ENCODE data around the gene EYA2.
"Not testable (repeated sequence)": the region's sequence is repeated elsewhere in the genome, so short reads cannot be mapped to it uniquely, and the experiment has no call there.

EYA2 gene

DNA sequence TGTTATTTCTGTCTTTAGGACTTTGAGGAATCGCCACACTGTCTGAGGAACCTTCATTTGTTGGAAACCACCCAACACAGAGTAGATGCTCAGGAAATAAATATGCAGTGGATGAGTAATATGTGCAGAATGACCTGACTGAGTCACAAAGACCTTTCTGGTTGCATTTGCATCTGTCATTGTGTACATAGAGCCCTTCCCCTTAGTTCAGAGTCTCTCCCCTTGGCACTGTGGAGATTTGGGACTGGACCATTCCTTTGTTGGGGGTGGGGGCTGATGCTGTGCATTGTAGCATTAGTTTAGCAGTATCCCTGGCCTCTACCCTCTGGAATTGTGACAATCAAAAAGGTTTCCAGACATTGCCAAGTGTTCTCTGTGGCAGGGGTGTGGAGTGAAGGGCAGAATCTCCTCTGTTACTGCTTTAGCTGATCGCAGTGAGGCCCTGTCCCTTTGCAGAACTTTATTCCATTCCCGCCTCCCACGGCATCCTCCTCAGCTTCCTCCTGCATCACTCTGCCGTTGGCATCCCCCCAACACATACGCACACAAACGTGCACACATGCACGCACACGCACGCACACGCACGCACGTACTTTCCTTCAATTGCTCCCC lies 64.5 kb downstream of the EYA2 start:
- DNase-seq = no peak

DNA sequence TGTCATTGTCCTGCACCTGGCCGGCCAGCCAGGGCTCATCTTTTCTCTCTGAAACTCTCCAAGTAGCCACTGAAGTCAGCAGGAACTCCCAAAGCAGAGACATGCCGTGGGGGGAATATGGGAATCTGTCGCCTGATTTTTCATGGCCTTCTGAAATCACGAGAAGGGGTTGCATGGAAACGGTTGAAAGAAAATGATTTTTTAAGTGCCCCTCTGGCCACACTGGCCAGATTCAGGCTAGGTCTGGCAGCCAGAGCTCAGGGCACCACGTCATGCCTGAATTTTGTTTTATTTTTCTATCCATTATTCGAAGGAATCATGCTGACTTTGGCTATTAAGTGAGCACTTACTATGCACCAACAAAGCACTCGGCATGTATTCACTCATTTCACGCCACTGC lies 65.2 kb downstream of the EYA2 start:
- no peak for DNase-seq

DNA sequence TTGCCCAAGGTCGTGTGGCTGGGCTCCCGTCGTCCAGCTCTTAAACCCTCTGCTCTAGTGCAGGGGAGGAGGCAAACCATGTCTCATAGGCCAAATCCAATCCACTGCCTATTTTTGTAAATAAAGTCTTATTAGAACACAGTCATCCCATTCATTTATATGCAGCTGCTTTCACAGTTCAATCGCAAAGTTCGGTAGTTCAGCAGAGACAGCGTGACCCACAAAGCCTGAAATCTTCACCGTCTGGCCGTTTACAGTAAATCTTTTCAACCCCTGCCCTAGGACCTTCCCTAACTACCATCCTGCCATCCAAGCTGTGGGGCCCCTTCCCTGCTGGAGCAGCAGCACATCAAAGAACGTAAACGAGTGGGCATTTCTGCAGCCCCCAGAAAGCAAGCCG lies 65.9 kb downstream of the EYA2 start:
- DNase-seq = no peak

DNA sequence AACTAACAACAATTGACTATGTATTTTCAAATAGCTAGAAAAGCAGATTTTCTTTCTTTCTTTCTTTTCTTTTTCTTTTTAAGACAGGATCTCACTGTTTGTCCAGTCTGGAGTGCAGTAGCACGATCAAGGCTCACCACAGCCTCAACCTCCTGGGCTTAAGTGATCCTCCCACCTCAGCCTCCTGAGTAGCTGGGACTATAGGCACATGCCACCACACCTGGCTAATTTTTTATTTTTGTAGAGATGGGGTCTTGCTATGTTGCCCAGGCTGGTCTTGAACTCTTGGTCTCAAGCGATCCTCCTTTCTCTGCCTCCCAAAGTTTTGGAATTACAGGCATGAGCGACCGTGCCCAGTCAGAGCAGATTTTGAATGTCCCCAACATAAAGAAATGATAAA lies 67.3 kb downstream of the EYA2 start:
- DNase-seq = not testable (repeated sequence)

DNA sequence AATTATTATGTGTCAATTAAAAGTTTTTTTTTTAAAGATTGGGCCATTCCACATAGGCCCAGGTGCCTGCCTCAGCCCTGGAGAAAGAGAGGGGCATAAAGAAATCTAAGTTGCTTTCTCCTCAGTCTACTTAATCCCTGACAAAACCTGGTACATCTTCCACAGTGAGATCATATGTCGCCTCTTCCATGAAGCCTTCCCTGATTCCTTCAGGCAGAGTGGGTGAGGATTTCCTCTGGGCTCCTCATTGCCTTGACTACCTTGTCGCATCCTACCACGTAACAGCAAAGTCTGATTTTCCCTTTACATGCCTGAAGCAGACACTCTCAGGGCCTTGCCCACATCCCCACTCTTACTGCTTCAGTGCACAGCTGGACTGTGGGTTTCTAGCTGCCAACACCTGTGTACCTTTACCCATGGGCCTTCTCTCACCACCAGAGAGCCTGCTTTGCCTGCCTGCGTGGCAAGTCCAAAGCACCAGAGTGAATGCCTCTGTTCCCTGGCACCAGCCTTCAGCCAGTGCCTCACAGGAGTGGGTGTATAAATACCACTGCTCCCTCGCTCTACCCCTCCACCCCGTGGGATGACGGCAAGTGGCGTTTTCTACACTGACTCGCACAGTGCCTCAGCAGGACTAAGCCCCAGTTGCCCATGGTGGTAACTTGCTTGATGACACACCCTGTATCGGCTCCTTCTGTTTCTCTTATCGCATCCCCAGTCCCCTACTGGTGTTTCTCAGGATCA lies 68.0 kb downstream of the EYA2 start:
- no peak for DNase-seq

DNA sequence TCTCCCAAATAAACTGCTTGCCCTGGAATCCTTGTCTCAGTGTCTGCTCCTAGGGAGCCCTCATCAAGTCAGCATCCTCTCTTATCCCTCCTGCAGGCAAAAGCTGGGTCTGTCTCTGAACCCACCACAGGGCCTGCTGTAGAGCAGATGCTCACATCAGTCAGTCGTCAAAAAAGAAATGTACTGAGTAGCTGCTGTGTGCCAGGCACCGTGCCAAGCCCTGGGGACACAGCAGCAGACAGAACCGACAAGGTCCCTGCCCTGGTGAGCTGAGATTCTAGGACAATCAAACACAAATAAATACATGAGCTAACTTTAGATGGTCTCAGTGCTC lies 68.5 kb downstream of the EYA2 start:
- DNase-seq = no peak

DNA sequence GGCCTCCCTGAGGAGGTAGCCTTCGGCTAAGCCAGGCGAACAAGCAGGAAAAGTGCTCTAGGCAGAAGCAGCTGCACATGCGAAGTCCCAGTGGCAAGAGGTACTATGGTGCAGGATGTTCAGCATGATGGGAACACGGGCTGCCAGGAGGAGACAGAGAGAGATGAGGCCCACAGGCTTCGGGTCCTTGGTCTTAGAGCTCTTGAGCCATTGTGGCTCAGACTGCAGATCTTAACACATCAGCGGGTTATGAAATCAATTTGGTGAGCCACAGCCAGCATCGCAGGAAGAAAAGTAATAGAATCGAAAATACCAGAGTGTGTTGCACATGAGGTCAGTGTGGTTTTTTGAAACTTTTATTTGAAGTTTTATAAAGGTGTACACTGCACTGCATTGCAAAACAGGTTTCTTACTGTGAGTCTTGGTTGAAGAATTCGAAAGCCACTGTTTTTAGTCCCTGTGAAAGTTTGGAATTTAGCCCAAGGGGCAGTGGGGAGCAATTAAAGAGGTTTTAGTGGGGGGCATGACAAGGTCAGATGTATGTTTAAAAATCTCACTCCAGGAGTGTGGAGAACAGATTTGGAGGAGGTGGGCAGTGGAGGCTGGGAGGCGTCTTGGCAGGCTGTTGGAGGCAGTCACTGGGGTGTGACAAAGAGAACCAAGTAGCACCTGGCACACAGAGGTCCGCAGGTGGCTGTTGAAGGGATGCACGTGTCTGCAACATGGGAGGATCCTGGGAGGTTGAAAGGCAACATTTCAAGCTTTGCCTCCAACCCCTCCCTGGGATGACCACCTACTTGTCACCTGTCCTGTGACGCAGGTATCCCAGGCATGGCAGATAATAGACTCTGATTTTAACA lies 69.3 kb downstream of the EYA2 start:
- DNase-seq = no peak

DNA sequence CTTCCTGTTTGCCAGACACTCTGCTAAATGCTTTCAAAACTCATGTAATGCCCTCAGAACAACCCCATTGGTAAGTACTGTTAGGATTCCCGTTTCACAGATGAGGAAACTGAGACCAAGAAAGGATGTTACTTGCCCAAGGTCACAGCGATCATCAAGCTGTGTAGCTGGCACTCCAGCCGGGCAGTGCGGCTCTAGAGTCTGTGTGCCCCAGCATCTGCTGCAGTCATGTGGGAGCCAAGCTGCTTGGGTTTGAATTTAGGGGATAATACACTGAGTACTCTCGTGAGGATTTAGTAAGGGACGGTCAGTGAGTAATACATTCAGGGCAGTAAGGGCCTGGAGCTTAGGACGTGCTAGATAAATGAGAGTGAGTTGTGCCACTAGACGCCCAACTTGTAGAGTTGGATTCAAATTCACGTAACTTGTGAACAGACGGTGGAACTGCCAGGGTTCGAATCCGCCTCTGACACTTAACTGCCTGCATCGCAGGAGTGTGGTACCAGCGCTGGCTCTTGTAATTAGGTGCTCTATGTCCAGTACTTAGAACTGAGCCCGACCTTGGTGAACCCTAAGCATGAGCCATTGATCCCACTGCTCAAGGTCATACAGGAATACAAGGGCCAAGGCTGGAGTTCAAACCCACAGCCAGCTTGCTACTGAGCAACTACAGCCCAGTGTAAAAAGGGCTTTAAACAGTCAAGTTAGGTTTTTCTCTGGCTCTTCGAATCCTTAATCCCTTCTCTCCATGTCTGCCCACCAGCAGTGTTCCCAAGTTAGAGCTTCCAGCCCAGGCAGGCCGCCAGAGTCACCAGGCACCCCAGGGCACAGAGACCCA lies 70.2 kb downstream of the EYA2 start:
- DNase-seq = no peak

DNA sequence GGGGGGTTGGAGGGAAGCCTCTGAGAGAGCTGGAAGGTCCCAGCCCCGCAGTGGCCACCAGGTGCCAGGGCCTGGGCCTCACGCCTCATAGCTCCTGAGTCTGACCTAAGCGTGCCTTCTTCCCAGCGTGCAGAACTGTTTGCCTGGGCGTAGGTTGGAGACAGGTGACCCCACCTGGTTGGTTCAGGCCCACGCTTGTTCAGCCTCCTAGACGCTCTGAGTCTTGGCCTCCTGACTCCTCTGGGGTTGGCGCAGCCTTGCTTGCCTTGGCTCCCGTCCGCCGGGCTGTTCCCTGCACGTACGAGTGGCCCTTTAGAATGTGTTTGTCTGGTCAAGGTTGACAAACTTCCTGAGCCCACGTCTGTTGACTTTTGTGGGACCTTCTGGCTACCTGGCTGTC lies 70.8 kb downstream of the EYA2 start:
- DNase-seq = no peak

DNA sequence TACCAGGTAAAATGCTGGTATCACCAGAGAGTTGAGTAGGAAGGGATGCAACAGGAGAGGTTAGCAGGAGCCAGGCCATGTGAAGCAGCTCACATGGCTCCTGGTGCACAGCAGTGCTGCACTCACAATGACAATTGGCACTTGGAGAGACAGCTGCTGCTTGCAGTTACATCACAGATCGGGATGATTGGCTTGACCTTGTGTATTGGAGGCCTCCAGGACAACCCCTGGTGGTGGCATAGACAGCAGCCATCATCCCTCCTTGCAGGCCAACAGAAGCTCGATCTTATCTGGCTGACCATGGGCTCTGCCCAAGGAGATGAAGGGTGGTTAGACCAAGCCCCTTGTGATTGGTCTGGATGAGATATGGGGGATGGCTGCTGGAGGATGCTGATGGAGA lies 73.0 kb downstream of the EYA2 start:
- no peak for DNase-seq

DNA sequence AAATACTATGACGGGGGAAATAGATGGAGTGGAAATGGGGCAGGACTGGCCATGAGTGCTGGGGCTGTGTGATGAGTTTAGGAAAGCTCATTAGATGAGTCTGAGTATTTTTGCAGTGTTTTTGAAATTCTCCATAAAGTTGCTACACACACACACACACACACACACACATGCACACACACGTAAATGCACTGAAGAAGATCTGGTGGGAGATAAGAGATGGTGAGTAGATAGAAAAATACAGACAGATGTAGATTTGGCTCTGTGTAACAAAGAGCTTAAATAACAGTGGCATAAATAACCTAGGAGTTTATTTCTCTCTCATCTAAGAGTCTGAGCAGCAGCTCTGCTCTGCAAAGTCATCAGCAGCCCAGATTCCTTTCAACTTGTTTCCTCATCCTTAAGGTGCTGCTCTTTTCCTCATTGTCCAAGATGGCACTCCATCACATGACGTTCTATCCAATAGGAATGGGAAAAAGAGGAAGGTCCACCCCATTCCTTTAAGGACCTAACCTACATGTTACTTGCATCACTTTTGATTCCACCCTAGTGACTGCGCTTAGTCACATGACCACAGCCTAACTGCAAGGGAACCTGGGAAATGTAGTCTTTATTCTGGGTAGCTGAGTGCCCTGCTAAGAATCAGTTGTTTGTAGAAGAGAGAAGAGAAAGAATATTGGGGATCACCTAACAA lies 76.4 kb downstream of the EYA2 start:
- no peak for DNase-seq

DNA sequence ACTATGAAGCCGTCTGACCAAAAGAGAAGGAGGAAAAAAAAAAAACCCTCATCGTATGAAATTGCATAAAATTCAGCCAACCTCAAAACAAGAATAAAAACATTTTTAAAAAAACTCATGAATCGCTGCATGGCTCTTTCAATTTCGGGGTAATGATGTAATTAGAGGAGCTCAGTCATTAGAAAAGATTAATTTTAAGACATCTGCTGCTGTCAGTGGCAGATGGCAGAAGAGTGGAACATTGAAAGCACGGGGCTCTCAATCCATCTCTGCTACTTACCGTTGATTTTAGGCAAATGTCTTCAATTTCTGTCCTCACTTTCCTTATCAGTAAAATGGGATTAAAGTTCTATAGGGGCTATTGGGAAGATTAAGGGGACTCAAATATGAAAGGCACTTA lies 79.1 kb downstream of the EYA2 start:
- no peak for DNase-seq

DNA sequence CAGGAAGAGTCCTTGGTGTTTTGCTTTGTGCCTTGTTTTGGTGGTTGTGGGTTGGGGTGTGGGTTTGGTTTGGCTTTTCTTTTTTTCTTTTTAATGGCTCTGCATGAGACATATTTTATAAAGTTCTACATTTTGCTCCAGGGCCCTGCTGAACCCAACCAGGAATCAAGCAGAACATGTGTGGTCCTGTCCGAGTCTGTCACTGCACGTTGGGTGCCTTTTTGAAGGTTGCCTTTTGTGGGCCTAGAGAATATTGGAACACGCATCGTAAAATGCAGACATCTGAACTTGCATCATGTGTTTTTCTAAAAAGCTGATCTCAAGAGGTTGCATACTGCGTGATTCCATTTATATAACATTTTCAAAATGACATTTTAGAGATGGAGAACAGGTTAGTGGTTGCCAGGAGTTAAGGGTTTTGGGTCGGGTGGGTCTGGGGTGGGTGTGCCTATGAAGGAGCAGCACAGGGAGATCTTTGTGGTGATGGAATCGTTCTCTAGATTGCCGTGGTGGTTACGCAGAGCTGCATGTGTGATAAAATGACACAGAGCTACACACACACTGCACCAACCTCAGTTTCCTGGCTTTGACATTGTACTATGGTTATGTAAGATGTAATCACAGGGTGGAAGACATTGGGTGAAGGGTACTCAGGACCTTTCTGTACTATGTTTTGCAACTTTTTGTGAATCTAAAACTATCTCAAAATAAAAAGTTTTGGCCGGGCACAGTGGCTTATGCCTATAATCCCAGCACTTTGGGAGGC lies 80.2 kb downstream of the EYA2 start:
- DNase-seq = no peak

DNA sequence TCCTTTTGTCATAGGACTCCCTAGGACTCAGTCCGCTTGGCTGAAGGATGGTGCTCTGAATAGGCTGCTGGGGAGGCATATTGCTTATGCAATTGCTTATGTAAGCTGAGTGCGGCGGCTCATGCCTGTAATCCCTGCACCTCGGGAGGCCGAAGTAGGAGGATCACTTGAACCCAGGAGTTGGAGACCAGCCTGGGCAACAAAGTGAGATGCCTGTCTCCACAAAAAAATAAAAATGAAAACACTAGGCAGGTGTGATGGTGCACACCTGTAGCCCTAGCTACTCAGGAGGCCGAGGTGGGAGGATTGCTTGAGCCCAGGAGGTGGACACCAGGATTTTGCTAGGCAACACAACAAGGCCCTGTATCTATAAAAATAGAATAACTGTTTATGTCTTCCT lies 81.3 kb downstream of the EYA2 start:
- no peak for DNase-seq

DNA sequence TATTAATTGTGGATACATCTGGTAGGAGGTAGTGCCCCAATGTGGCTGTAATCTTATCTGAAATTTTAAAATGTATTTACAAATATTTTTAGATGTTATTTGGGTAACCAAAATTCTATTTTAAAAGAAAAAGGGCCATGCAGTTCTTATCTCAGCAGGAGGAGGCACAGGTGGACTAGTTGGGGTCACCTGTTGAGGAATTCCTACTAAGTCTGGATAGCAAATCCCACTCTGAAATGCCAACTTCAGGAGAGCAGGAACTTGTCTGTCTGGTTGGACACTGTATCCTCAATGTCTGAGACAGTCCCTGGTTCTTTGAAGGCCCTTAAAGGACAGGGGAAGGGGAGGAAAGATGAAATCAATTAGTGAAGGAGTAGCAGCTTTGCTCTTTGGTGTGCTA lies 82.6 kb downstream of the EYA2 start:
- DNase-seq = no peak

DNA sequence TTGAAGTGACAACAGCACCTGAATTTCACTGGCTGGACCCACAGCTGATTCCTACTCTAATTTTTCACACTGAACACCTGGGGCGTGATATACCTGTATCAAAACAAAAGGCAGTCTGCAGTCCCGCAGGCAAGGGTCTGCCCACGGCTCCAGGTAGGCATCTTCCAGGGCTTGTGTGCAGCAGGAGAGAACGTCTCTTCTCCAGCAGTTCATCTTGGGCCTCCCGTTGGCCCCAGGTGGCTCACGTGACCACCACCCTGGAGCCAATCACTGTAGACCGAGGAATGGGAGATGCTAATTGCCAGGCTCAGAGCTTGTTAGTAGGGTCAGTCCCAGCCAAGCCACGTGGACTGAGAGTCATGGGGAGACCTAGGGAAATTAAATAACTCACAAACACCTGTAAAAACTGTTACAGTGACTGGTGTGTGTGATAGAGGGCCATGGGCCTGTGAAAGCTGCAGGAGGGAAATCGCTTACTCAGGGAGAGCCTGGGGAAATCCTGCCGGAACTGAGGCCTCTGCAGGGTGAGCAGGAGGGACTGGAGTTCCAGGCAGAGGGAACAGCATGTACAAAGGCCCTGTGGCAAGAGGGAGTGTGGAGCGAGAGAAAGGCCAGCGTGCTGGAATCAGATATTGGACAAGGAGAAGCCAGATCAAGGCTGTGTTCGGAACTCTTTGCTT lies 83.4 kb downstream of the EYA2 start:
- no peak for DNase-seq

DNA sequence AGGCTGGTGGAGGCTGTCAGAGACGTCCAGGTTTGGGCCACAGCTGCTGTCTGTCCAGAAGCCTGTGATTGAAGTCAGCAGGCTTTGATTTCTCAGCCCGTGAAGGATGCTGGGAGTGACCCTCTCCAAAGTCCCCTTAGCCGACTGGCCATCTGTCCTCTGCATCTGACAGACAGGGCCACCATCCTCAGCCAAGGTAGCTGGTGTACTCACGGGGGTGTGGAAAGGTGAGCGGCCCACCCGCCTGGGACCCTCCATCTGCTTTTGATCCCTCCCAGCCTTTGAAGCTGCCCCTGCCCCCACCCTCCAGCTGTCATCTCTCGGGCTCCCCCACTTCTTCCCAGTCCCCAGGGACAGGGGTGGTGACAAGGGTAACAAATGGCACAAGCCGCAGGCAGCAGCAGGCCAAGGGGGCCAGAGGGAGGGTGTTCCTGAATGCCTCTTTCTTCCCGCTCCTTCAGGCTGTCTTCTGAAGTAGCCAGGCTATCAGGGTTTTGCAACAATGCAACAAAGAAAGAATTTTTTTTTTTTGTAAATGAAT lies 84.4 kb downstream of the EYA2 start:
- DNase-seq = no peak

DNA sequence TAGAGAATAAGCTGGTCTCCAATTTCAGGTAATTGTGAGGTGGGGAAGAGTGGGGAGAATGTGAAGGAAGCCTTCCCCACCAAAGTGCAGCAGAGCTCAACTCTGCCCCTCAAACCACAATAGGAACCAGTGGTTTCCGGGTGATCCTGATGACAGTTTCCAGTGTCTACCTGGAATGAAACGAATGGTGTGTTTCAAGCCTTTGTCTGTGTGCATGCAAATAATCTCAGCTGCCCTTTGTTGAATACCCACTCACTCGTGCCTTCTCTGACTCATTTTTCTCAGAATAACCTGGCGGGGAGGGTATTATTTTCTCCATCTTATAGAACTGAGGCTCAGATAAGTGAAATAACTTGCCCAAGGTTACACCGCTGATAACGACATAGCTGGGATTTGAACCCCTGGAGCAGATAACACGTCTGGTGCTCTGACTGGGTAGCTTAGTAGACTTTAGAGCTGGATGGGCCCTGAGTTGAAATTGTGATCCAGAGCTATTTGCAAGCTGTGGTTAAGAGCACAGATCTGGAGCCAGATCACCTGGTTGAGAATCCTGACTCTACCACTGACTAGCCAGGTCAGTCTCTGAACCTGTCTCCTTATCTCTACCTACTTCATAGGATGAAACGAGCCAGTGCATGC lies 85.1 kb downstream of the EYA2 start:
- no peak for DNase-seq

DNA sequence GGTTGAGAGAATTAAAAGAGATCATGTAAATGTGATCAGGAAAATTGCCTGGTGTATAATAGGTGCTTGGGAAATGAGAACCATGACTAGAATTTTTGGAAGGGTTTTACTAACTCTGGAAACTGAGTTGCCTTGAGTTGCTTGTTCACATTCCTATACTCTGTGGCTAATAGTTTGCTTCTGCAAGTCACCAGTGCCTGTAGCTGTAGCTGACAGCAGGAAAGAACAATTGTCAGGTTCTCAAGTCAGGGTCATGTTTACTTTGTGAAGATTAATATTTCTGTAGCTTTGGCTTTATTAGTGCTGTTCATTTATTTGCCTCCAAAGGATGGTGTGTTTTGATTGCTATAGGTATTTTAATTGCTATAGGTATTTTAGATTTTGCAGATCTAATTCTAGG lies 86.5 kb downstream of the EYA2 start:
- no peak for DNase-seq

DNA sequence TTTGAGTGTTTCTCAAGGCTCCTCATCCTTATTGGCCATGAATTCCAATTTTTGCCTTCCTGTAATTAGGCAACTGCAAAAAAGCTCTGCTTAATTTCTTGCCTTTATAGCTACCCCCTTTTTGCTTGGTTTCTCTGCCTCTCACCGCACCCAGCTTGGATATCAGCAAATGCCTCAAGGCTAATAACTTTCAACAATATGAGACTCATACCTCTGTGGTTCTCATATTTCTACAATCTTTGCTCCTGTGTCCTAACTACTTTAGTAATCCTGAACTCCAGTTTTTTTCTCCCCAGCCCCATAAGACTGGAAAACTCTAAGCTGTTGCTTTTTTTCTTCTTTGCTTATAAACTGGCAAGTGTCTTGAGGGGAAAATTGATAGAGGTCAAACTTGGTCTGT lies 88.8 kb downstream of the EYA2 start:
- no peak for DNase-seq

Measured in CD4-positive, alpha-beta T cell treated with Interleukin-6 for 4 hours (primary cell).